Anterior cingulate cortex (tissue), 58 donors: Measurements from ENCODE around the gene CHAD.
"Not testable (repeated sequence)": the region's sequence is repeated elsewhere in the genome, so short reads cannot be mapped to it uniquely, and the experiment has no call there.

Experiments
- DNase-seq, 58 donors: peaks; one replicate each; lab custom pipeline; 2025; lab: John Stamatoyannopoulos, UW

CHAD gene

DNA sequence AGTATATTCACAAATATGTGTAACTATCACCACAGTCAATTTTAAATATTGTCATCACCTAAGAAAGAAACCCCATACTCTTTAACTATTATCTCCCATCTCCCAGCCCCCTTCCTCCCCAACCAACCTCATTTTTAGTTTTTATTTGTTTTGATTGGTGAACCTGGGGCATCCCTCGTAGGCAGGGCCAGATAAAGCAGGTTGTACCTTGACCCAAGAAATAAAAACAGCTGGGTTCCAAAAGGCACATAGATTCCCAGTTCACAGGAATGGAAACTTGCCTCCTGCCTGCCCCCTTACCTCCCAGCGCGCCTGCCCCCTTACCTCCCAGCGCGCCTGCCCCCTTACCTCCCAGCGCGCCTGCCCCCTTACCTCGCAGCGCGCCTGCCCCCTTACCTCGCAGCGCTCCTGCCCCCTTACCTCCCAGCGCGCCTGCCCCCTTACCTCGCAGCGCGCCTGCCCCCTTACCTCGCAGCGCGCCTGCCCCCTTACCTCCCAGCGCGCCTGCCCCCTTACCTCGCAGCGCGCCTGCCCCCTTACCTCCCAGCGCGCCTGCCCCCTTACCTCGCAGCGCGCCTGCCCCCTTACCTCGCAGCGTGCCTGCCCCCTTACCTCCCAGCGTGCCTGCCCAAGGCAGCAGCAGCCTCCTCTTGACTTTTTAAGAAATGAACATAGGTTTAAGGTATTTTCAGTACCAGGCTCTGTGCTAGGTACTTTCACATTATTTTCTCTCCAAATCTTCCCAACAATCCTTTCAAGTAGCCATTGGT lies 7.3 kb upstream of the CHAD start:
- not testable (repeated sequence) for DNase-seq

DNA sequence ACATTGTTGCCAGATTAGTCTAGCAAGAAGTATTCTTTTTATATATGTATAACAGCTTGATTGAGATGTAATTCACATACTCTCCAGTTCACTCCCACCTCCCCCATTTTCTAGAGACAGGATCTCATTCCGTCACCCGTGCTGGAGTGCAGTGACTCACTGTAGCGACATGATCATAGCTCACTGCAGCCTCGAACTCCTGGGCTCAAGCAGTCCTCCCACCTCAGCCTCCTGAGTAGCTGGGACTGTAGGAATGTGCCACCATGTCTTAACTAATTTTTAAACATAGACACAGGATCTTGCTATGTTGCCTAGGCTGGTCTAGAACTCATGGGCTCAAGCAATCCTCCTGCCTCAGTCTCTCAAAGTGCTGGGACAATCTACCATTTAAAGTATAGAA lies 6.7 kb upstream of the CHAD start:
- DNase-seq: no peak

DNA sequence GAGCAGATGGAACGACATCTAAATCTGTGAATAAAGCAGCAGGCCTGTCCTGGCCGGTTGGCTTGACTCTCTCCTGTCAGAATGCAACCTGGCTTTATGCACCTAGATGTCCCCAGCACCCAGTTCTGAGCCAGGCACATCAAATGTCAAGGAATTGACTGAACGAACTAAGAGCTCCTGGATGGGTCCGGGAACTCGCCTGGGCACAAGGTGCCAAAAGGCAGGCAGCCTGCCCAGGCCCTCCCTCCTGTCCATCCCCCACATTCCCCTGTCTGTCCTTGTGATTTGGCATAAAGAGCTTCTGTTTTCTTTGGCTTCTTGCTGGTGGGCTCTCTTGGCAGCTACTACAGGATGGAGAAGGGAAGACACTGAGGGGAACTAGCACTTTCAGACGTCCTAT lies 5.8 kb upstream of the CHAD start:
- DNase-seq: no peak

DNA sequence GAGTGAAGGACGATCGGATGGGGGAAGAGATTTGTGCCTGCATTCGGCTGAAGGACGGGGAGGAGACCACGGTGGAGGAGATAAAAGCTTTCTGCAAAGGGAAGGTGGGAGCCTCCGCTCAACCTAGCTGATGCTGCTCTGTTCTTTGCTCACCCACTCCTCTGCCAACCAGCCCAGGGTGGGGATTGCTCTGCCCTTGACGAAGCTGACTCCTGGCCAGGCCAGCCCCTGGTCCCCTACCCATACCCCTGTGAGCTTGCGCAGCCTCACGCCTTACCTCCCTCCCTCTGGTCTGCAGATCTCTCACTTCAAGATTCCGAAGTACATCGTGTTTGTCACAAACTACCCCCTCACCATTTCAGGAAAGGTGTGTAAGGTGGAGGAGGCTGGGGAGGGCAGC lies 5.2 kb upstream of the CHAD start:
- no peak for DNase-seq

DNA sequence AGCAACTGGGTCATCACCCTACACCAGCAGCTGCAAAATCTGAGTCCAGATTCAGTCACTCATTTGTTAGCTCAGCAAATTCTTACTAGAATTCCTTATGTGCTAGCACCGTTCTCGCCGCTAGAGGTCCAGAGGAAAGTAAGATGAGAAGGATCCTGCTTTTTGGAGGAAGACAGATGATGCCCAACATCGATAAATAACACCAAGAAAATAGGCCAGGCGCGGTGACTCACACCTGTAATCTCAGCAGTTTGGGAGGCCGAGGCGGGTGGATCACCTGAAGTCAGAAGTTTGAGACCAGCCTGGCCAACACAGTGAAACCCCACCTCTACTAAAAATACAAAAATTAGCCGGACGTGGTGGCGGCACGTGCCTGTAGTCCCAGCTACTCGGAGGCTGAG lies 4.1 kb upstream of the CHAD start:
- peak in 3 of 58 donors; percentile 21 to 61 (median 37) for DNase-seq

DNA sequence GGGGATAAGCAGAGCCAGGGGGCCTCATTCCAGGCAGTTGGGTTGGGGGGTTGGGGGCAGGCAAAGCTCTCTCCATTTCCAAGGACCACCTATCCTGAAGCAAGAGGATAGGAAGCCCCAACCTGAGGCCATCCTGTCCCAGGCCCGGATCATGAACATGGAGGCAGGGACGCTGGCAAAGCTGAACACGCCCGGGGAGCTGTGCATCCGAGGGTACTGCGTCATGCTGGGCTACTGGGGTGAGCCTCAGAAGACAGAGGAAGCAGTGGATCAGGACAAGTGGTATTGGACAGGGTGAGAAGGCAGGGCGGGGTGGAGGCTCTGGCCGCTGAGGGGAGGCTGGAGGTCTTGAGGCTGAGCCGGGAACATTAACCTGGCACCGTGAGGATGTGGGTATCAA lies 3.6 kb upstream of the CHAD start:
- no peak for DNase-seq

DNA sequence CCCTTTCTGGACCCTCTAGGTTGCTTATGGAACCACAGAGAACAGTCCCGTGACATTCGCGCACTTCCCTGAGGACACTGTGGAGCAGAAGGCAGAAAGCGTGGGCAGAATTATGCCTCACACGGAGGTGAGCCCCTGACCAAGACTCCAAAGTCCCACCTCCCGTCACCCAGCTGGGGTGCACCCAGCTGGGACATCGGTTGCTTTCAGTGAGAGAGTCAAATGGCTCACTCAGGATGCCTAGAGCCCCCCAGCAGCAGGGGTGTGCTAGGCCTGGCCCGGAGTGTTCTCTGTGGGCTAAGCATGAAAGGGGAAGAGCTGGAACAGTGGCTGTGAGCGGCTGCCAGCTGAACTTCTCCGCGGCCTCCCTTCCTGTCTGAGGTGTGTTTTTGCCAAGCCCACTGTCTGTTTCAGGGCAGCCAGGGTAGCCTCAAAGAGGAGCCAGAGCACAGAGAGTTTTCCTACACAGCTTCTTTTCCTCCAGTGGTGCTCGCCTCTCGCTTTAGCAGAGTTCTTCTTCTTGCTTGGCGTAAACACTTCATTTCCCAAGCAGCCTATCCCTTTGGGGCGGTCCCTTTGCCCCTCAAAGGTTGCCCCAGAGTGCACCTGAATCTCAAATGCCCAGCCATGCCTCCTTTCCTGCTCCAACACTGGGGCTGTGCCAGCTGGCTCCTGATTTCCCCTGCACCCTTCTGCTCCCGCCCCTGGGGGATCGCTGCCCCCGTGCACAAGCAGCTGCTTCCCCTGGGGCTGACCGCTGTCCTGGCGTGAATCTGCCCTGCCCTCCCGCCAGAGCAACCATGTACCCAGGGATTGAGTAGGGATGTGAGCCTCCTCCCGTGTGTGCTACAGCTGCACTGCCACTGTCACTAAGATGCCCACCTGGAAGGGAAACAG lies 2.6 kb upstream of the CHAD start:
- DNase-seq: no peak

DNA sequence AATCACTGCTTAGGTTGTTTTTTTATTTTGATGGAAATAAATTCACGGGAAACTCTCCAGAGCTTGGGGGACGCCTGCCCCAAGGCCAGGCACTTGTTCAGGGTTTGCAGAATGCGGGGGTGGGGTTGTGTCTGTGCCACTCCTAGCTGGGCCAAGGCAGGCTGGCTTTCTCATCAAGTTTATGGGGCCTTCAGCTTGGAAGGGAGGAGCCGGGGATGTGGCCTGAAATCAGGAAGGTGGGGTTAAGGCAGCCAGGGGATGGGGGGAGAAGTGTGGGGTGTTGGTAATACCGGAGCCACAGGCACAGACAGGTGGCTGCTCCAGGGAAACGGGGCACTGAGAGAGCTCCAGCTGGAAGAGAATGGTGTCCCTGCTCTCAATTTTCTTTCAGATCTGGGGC lies 1.7 kb upstream of the CHAD start:
- no peak for DNase-seq

DNA sequence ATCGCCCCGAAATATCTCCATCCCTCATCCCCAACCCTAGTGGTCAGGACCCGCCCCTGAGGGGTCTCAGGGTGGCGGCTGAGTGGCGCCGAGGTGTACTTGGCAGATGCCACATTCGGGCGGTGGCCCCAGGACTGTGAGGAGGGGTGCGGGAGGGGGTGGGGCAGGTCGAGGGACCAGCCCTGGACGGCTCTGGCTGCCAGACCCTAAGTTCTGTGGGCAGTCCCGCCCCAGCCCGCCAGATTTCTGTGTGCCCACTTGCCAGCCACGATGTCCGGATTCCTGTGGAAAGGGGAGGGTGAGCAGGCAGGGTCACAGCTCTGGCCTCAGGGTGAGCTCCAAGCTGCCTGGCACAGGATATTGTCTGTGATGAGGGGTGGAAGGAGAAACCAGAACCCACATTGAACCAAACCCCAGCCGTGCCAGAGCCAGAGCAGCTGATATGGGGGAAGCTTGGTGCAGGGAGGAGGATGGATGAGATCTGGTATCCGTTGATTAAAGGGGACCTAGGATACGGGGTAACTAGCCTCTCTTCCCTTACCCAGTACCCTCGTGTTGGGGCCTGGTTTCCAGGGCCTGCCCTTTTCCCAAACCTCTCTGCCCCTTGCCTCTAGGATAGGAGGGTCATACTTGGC lies 1.1 kb upstream of the CHAD start:
- DNase-seq: no peak

DNA sequence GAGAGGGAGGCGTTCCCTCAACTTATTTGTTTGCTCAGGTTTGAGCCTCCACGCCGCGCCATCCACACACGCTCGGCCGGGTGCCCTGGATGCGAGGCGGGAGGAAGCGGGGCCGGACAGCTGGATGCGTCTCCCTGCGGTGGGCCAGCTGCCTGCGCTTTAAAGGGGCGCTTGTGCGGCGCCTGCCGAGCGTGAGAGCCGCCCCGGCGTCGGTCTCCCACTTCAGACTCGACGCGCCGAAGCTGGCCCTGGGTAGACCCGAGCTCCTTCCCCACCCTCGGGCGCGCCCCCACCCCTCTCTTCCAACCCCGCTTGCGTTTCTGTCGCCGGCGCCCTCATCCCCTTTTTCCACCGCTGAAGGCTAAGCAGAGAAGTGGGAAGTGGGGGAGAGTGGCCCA lies 527 bp upstream of the CHAD start:
- no peak for DNase-seq

DNA sequence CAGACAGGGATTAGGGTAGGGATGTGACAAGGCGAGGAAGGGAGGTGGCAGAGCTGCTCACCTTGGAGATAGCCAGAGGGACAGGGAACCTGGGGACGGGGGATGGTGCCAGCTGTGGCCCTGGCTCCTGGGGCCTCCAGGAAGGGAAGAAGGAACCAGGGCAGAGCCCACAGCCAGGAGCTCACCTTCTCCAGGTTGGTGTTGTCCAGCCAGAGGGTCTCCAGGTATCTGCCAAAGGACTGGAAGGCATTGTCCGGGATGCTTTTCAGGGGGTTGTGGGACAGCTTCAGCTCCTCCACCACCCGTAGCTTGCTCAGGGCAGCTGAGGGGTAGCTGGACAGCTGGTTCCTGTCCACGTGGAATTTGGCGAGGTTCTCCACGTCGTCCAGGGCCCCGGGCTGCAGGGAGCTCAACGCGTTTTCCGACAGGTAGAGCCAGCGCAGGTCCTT lies 801 bp downstream of the CHAD start:
- DNase-seq: no peak

DNA sequence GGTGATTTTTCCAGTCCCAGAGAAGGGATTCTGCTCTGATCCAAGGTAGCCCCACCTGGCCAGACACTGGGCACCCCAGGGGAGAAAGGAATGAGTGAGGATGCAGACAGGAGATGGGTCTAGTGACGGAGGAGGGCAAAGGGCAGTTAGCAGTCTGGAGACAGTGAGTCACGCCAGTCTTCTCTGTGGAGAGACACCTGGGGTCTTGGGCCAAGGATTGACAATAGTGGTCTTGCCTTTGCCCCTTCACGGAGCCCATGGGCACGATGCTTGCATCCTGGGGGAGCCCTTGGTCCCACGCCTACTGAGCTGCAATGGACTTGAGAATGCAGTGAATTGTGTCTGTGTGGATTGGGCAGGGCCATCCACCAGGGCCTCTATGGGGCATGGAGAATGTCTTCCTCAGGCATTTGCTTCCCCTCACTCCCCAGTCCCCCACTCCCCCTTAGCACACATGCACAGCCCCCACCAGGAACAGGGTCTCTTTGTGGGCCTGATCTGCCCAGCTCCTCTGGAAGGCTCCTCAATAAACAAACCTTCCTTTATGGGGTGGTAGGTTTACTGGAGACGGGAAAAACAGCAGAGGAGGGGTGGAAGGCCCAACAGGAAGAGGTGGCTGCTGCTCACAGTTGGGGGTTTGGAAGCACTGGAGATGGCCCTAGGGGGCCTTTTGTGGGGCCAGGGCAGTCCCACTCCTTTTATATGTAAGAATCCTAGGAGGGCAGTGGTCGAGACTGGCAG lies 1.4 kb downstream of the CHAD start:
- DNase-seq: no peak

DNA sequence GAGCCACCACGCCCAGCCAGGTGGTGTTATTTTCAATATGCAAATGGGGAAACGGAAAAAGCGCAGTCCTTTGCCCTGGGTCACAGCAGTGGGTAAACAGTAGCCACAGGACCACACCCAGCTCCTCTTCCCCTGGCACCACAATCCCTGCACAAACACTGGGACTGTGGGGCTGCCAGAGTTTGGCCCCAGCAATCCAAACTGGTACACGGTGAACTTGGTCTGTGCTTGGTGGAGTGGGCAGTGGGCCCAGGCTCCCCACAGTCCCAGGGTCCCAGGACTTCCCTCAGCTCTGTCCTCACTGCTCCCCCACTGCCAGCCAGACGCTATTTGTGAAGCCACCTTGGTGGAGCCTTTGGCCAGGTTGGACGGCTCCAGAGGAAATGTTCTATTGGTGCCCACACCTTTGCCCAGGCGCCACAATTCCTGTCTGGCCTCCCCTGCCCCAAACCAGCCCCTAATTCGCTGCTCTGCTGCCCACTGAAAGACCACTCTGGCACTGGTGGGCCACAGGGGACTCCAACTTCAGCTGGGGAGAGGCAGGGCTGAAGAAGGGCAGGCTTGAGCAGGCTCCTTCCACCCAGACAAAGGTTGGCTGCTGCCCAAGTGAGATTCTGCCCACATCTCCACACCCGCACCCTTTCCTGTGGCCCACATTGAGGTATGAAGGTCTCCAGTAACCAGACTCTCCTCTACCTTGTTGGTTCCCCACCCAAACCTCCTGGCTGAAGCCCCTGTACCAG lies 2.1 kb downstream of the CHAD start:
- DNase-seq: no peak

DNA sequence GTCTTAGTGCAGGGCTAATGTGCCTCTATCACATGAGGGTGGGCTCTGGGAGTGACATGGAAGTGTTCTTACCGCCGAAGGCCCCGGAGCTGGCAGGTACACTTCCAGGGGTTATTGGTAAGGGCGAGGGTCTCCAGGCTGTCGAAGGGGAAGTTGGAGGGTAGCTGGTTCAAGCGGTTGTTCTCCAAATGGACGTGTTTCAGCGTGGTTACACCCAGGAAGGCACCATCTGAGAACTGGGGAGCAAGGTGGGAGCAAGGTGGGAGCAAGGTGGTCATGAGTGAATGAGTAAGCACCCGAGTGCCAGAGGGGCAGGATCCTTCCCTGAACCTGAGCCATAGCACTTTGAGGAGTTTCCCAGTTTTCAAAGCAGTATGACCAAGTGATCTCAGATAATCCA lies 3.0 kb downstream of the CHAD start:
- no peak for DNase-seq

DNA sequence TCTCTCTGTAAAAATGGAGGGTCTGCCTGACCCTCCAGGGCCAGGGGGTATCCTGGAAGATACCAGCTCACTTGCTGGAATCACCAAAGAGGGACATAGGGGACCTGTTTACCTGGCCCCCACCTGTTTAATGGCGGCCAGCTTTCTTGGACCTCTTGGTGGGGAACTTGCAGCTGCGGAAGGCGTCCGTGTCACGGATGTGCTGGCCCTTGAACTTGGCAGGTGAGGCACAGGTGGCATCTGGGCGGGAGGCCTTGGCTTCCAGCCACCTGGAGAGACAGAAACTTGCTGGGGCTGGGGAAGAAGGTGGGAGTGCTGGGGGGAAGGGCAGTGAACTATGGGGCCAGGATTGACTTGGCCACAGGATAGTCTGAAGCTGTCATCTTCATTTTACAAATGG lies 3.5 kb downstream of the CHAD start:
- no peak for DNase-seq

DNA sequence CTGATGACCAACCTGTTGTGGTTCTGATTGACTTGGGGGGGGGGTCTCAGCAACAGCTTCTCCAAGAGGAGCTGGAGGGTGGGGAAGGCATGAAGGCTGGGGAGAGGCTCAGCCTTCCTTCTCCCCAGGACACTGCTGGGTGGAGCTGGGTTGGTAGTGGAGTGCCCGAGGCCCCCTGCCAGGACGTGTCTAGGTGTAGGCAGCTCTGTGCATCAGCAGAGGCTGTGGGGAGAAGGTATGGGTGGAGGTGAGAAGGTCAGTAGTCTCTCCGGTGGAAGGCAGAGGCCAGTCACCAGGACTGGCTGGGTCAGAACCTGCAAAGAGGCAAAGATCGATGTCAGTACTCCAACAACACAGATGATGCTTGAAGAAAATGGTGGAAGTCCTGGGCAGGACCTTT lies 3.9 kb downstream of the CHAD start:
- no peak for DNase-seq

DNA sequence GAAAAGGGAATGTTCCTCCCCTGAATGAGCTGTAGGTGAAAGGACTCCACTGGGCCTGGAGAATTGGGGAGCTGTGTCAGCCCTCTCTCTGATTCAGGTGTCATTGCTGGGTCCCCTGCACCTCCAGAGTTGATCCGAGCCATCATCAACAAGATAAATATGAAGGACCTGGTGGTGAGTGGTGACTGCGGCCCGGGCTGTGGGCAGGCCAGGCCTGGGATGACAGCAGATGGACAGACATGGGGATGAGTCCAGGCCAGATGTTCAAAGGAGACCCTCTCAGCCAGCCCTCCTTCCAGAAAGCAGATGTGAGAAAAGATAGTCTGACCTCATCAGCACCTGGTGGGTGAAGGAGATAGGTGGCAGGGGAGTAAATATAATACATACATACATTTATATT lies 4.6 kb downstream of the CHAD start:
- DNase-seq: no peak

DNA sequence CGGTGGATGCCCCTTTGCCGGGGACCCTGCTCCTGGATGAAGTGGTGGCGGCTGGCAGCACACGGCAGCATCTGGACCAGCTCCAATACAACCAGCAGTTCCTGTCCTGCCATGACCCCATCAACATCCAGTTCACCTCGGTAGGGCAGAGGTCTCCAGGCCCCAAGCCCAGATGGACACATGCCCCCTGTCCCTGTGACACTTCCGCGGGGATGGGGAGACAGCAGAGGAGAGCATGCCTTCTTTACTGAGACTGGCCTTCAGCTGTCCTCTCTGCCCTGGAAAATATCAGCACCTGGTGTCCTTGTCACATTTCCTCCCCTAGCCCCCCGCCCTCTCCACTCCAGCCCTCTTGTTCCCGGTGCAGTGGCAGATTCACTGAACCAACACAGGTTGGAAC lies 6.2 kb downstream of the CHAD start:
- no peak for DNase-seq

DNA sequence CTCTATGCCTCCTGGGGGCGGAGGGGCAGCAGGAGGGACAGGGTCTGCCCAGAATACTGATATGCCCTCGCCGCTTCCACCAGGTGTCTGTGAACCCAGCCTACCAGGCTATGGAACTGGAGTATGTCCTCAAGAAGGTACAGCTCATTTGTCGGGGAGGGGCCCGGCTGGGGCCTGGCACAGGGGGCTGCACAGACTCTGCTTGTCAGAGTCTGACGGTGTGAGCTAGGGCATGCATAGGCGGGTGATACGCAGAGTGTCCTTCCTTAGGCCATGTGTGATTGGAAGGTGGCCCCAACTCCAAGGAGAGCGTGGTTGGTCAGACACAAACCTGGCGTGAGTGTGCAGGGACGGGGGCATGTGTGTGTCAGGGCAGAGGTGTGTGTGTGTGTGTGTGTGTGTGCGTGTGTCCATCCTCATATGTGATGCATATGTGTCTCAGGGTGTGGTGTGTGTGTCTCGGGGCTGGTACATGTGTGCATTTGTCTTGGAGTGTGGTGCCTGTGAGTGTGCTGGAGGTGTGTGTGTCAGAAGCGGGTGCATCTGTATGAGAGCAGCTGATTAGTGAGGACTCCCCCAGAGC lies 7.0 kb downstream of the CHAD start:
- no peak for DNase-seq
